Motor neuron (in vitro differentiated cells): Measurements from ENCODE around the gene RBCK1. TPM values are rescaled to one million over a fixed set of nuclear protein-coding genes. Genes with fewer than 3 reads are reported as not detected.
A peak's percentile ranks its signal among the peaks of the same experiment; 100 is the strongest.

Experiments used
- ATAC-seq, 8 experiments: fragments of 200-7000 bp; cut with Tn5 transposase; replicated peaks in 6 of 8; 2 replicates each; pipeline ENCODE4 v1.8.0; 2021; ENCODE audit warnings: mild to moderate bottlenecking in 8 of 8, moderate library complexity in 8 of 8
- H3K27ac ChIP-seq, 2 donors: fragments of 250-450 bp; sonication (Bioruptor Pico); 2 replicates each; pipeline ENCODE4 v1.9.0; 2021; ENCODE audit warnings: antibody characterized with exemption in 2 of 2, mild to moderate bottlenecking in 2 of 2, moderate library complexity in 1 of 2
- H3K4me1 ChIP-seq, 2 donors: fragments of 250-450 bp; sonication (Bioruptor Pico); replicated peaks in 1 of 2; 2 replicates each; pipeline ENCODE4 v1.6.1; 2021; ENCODE audit warnings: antibody characterized with exemption in 2 of 2, mild to moderate bottlenecking in 2 of 2, moderate library complexity in 1 of 2
- H3K4me3 ChIP-seq, 5 donors: fragments of 250-450 bp; sonication (Bioruptor Pico); 2 replicates each; pipeline ENCODE4 v1.9.0; 2021; ENCODE audit warnings: antibody characterized with exemption in 5 of 5, mild to moderate bottlenecking in 5 of 5, moderate library complexity in 4 of 5
- WGBS, 10 experiments: fragments of 450-650 bp; shearing (Covaris generic); methylation state at CpG; one replicate each; pipeline ENCODE4 v1.0.0; 2022; 5-methylcytosine and 5-hydroxymethylcytosine counted together
- in situ Hi-C, 9 experiments: fragments of 400-800 bp; cut with MboI; loops; one replicate each; pipeline ENCODE4 v1.15.0; 2021; ENCODE audit warnings: low sequenced_read_pairs in 9 of 9, low pct_unique_long_range_greater_than_20kb in 2 of 9; ENCODE audit not compliant: unreplicated experiment in 9 of 9
- total RNA-seq, 8 experiments: library from RNA; unstranded; fragments of 300-600 nt; gene quantifications; 2 replicates each; pipeline versions ENCODE4 v1.2.3 to v1.2.4, GENCODE V29; 2022

The RBCK1 gene
- total RNA-seq, 8 experiments from 2014 or later = 24.7 to 101 (median 45.5) TPM

- no peak overlapping the region for H3K27ac ChIP-seq
- 100% methylated on average over 1 of the region's 32 CpGs; no CpG with 5 or more reads in 8 of the 10 experiments for WGBS, 10 experiments
- H3K4me1 ChIP-seq = no peaks in the 10 kb centered on the region
- in situ Hi-C loops = no loop called here
- peak in 2 of 8 experiments; percentile 12 to 29 for ATAC-seq
- no peak overlapping the region for H3K4me3 ChIP-seq
These were observed 11.6 kb downstream of the RBCK1 start for GRCh38 chr20:419556-420165.

GRCh38 chr20:420166-420620, 12.1 kb downstream of the RBCK1 start:
- no peak overlapping the region for H3K4me3 ChIP-seq
- no peaks in the 10 kb centered on the region for H3K4me1 ChIP-seq
- ATAC-seq = peak in 2 of 8 experiments; percentile 9 to 12
- in situ Hi-C loops = no loop called here
- H3K27ac ChIP-seq = no peak overlapping the region
- WGBS, 10 experiments = 86% methylated on average over 1 of the region's 20 CpGs; no CpG with 5 or more reads in 9 of the 10 experiments

GRCh38 chr20:420721-421574, 12.8 kb downstream of the RBCK1 start:
- in situ Hi-C loops = no loop called here
- H3K27ac ChIP-seq = no peak overlapping the region
- H3K4me3 ChIP-seq = no peak overlapping the region
- no peak for ATAC-seq
- H3K4me1 ChIP-seq = no peaks in the 10 kb centered on the region
- 96% methylated on average over 5 of the region's 49 CpGs; no CpG with 5 or more reads in 9 of the 10 experiments for WGBS, 10 experiments

- in situ Hi-C loops = no loop called here
- 86 to 100% (median 100%) methylated on average over 1 to 5 of the region's 8 CpGs; no CpG with 5 or more reads in 5 of the 10 experiments for WGBS, 10 experiments
These were observed 13.7 kb downstream of the RBCK1 start for GRCh38 chr20:421685-422250.

GRCh38 chr20:426566-426965, 18.5 kb downstream of the RBCK1 start:
- no peak overlapping the region for H3K27ac ChIP-seq
- ATAC-seq = no peak
- H3K4me1 ChIP-seq = peaks cover 11 to 14% of the 10 kb centered on the region in 2 donors
- in situ Hi-C loops = no loop called here
- H3K4me3 ChIP-seq = no peak overlapping the region
- 82 to 100% (median 100%) methylated on average over 1 to 2 of the region's 2 CpGs; no CpG with 5 or more reads in 2 of the 10 experiments for WGBS, 10 experiments

More at GRCh38 chr20:421685-422250, 13.7 kb downstream of the RBCK1 start:
- no peak overlapping the region for H3K4me3 ChIP-seq
- ATAC-seq = no peak
- no peak overlapping the region for H3K27ac ChIP-seq
- H3K4me1 ChIP-seq = no peaks in the 10 kb centered on the region

GRCh38 chr20:427401-427800, 19.3 kb downstream of the RBCK1 start:
- 80 to 100% (median 100%) methylated on average over 1 of the region's 4 CpGs; no CpG with 5 or more reads in 7 of the 10 experiments for WGBS, 10 experiments

GRCh38 chr20:427849-428657, 20.0 kb downstream of the RBCK1 start:
- peaks cover 11 to 15% of the 10 kb centered on the region in 2 donors for H3K4me1 ChIP-seq
- ATAC-seq = no peak
- H3K27ac ChIP-seq = no peak overlapping the region
- no peak overlapping the region for H3K4me3 ChIP-seq
- WGBS, 10 experiments = 92 to 100% (median 100%) methylated on average over 2 to 5 of the region's 14 CpGs; no CpG with 5 or more reads in 5 of the 10 experiments
- in situ Hi-C loops = no loop called here

More at GRCh38 chr20:427401-427800, 19.3 kb downstream of the RBCK1 start:
- in situ Hi-C loops = no loop called here
- ATAC-seq = no peak
- Histone ChIP-seq H3K4me1 (peaks cover 11 to 15% of the 10 kb centered on the region in 2 donors), H3K4me3 (no peak overlapping the region), H3K27ac (no peak overlapping the region)

- Histone ChIP-seq H3K27ac (no peak overlapping the region), H3K4me1 (peaks cover 12 to 15% of the 10 kb centered on the region in 2 donors), H3K4me3 (no peak overlapping the region)
- in situ Hi-C loops = no loop called here
- no peak for ATAC-seq
- WGBS, 10 experiments = 100% methylated on average over 4 of the region's 14 CpGs; no CpG with 5 or more reads in 9 of the 10 experiments
These were observed 20.6 kb downstream of the RBCK1 start for GRCh38 chr20:428658-429200.

- H3K27ac ChIP-seq = peak overlapping the region in 1 of 2 donors; percentile 15
- H3K4me3 ChIP-seq = no peak overlapping the region
- peak in 6 of 8 experiments; percentile 6 to 84 (median 47) for ATAC-seq
- in situ Hi-C loops = no loop called here
- H3K4me1 ChIP-seq = peaks cover 27 to 29% of the 10 kb centered on the region in 2 donors
- WGBS, 10 experiments = 20 to 100% (median 67%) methylated on average over 1 to 3 of the region's 21 CpGs; no CpG with 5 or more reads in 3 of the 10 experiments
These were observed 22.2 kb downstream of the RBCK1 start for GRCh38 chr20:430091-430999.

GRCh38 chr20:431012-431904, 23.2 kb downstream of the RBCK1 start:
- peak overlapping the region in 1 of 2 donors; percentile 19 for H3K27ac ChIP-seq
- ATAC-seq = peak in 7 of 8 experiments; percentile 24 to 93 (median 87)
- H3K4me1 ChIP-seq = peaks cover 27 to 29% of the 10 kb centered on the region in 2 donors
- 53 to 100% (median 68%) methylated on average over 1 to 15 of the region's 17 CpGs; no CpG with 5 or more reads in 2 of the 10 experiments for WGBS, 10 experiments
- in situ Hi-C loops = no loop called here
- H3K4me3 ChIP-seq = no peak overlapping the region

GRCh38 chr20:432208-432607, 24.1 kb downstream of the RBCK1 start:
- Histone ChIP-seq H3K27ac (no peak overlapping the region), H3K4me1 (peaks cover 27 to 29% of the 10 kb centered on the region in 2 donors), H3K4me3 (no peak overlapping the region)
- 92 to 100% methylated on average over 2 to 6 of the region's 13 CpGs; no CpG with 5 or more reads in 8 of the 10 experiments for WGBS, 10 experiments
- ATAC-seq = no peak
- in situ Hi-C loops = no loop called here
